K562 (cell line): ENCODE results near the gene VRK1.

Experiments
- BACH1 ChIP-seq: fragments of 200-800 bp; sonication (Bioruptor generic); IDR thresholded peaks from 2 replicates; pipeline ENCODE4 v1.6.1; 2016; ENCODE audit warnings: missing genetic modification characterization, missing compliant biosample characterization
- HDAC8 ChIP-seq: fragments of 450-650 bp; IDR thresholded peaks from 2 replicates; pipeline ENCODE4 v1.6.1; 2016; ENCODE audit warnings: mild to moderate bottlenecking, missing genetic modification characterization, moderate library complexity, missing compliant biosample characterization
- POLR2AphosphoS5 ChIP-seq: IDR thresholded peaks from 2 replicates; pipeline ENCODE4 v1.6.1; 2011; ENCODE audit warnings: mild to moderate bottlenecking, low read depth, low read length, moderate library complexity; ENCODE audit not compliant: control insufficient read depth, insufficient read depth
- PTRF ChIP-seq: fragments of 450-650 bp; IDR thresholded peaks from 2 replicates; pipeline ENCODE4 v1.6.1; 2016; ENCODE audit warnings: mild to moderate bottlenecking, missing genetic modification characterization, missing compliant biosample characterization
- SMAD3 ChIP-seq: fragments of 450-650 bp; formaldehyde crosslinking; conservative IDR thresholded peaks from 2 replicates; pipeline ENCODE4 v1.4.0; 2020; ENCODE audit warnings: mild to moderate bottlenecking
- TAL1 ChIP-seq: fragments of 450-650 bp; IDR thresholded peaks from 2 replicates; pipeline ENCODE4 v1.6.1; 2016; ENCODE audit warnings: mild to moderate bottlenecking
- TF ChIP-seq, protein P1 (sequence below), 3 experiments: IDR thresholded peaks in 2 of 3; conservative IDR thresholded peaks in 1 of 3; 2 replicates each; pipeline ENCODE4 v1.5.1; 2011 to 2012; ENCODE audit warnings: low read length in 3 of 3, mild to moderate bottlenecking in 3 of 3, control low read depth in 2 of 3, improper control_type of control experiment in 1 of 3, inconsistent platforms in 1 of 3, low read depth in 1 of 3, mixed read lengths in 1 of 3, moderate library complexity in 1 of 3; ENCODE audit not compliant: insufficient read depth in 2 of 3
- TF ChIP-seq, protein P2 (sequence below), 2 experiments: IDR thresholded peaks in 1 of 2; conservative IDR thresholded peaks in 1 of 2; 2 replicates each; pipeline ENCODE4 v1.6.1; 2016; ENCODE audit warnings: low read depth in 2 of 2, mild to moderate bottlenecking in 1 of 2, missing compliant biosample characterization in 1 of 2, missing genetic modification characterization in 1 of 2, moderate library complexity in 1 of 2

GRCh38 chr14:96829791-96830190 lies 32.6 kb downstream of the VRK1 start:
- TF ChIP-seq, protein P1, sequence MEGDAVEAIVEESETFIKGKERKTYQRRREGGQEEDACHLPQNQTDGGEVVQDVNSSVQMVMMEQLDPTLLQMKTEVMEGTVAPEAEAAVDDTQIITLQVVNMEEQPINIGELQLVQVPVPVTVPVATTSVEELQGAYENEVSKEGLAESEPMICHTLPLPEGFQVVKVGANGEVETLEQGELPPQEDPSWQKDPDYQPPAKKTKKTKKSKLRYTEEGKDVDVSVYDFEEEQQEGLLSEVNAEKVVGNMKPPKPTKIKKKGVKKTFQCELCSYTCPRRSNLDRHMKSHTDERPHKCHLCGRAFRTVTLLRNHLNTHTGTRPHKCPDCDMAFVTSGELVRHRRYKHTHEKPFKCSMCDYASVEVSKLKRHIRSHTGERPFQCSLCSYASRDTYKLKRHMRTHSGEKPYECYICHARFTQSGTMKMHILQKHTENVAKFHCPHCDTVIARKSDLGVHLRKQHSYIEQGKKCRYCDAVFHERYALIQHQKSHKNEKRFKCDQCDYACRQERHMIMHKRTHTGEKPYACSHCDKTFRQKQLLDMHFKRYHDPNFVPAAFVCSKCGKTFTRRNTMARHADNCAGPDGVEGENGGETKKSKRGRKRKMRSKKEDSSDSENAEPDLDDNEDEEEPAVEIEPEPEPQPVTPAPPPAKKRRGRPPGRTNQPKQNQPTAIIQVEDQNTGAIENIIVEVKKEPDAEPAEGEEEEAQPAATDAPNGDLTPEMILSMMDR (IDR thresholded peaks at IDR 0.05 in 2 of 3, conservative IDR thresholded peaks at IDR 0.05 in 1 of 3; ENCODE audit: insufficient read depth in 2 of 3, low read depth in 1 of 3, low read length in 3 of 3), result no peak
- TF ChIP-seq POLR2AphosphoS5 (no peak), SMAD3 (CRISPR knock-in tag) (no peak), HDAC8 (tag) (no peak), PTRF (tag) (no peak), TAL1 (no peak), BACH1 (tag) (no peak)
- TF ChIP-seq, protein P2, sequence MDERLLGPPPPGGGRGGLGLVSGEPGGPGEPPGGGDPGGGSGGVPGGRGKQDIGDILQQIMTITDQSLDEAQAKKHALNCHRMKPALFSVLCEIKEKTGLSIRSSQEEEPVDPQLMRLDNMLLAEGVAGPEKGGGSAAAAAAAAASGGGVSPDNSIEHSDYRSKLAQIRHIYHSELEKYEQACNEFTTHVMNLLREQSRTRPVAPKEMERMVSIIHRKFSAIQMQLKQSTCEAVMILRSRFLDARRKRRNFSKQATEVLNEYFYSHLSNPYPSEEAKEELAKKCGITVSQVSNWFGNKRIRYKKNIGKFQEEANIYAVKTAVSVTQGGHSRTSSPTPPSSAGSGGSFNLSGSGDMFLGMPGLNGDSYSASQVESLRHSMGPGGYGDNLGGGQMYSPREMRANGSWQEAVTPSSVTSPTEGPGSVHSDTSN (CRISPR knock-in tag; IDR thresholded peaks at IDR 0.05; ENCODE audit: low read depth), result no peak
- TF ChIP-seq, protein P2 (tag; conservative IDR thresholded peaks at IDR 0.05; ENCODE audit: low read depth), result no peak
